IMR-90 (cell line): Measurements from ENCODE around the gene CCDC88C. TPM values are rescaled to one million over a fixed set of nuclear protein-coding genes. Genes with fewer than 3 reads are reported as not detected.

ENCODE experiments used
- ATAC-seq: fragments of 200-7000 bp; cut with Tn5 transposase; 2 replicates; pipeline ENCODE4 v1.9.1; 2020; ENCODE audit warnings: low read depth, mild to moderate bottlenecking, moderate library complexity
- BruUV-seq: library from RNA; stranded (reverse); fragments of 400-500 nt; replicated peaks from 2 replicates; lab custom pipeline; 2021; lab: Mats Ljungman, UMichigan
- CTCF ChIA-PET: fragments of 300-600 bp; formaldehyde crosslinking; extraction: SDS; loops from one replicate; lab custom pipeline; 2021; ENCODE audit warnings: antibody characterized with exemption; lab: Yijun Ruan, JAX
- POLR2A ChIA-PET: fragments of 300-600 bp; sonication (Branson Sonifier 250); formaldehyde crosslinking; loops from one replicate; lab custom pipeline; 2022; ENCODE audit warnings: antibody characterized with exemption; ENCODE audit not compliant: unreplicated experiment; lab: Charles Lee
- DNase-seq: peaks from one replicate; pipeline ENCODE4 v3.0.0; 2013
- H2AFZ ChIP-seq: replicated peaks from 2 replicates; pipeline ENCODE3; 2013; ENCODE audit warnings: low read length, mild to moderate bottlenecking; ENCODE audit not compliant: poor library complexity
- H2AK5ac ChIP-seq: 2 replicates; pipeline ENCODE4 v1.6.1; 2013; ENCODE audit warnings: low read depth, low read length, inconsistent platforms
- H2AK9ac ChIP-seq: replicated peaks from 2 replicates; pipeline ENCODE3; 2013; ENCODE audit warnings: mild to moderate bottlenecking, low read depth, low read length, moderate library complexity; ENCODE audit not compliant: poor library complexity
- H2BK120ac ChIP-seq: 2 replicates; pipeline ENCODE4 v1.6.1; 2013; ENCODE audit warnings: low read depth, low read length, inconsistent platforms
- H2BK15ac ChIP-seq: 3 replicates; pipeline ENCODE4 v1.6.1; 2013; ENCODE audit warnings: low read depth, low read length, inconsistent platforms
- H2BK20ac ChIP-seq: 2 replicates; pipeline ENCODE4 v1.6.1; 2013; ENCODE audit warnings: low read depth, mild to moderate bottlenecking, inconsistent platforms, low read length, moderate library complexity
- H2BK5ac ChIP-seq: 2 replicates; pipeline ENCODE4 v1.6.1; 2013; ENCODE audit warnings: mild to moderate bottlenecking, low read depth, low read length, inconsistent platforms; ENCODE audit not compliant: poor library complexity, severe bottlenecking
- H3K14ac ChIP-seq: replicated peaks from 2 replicates; pipeline ENCODE4 v1.6.1; 2013; ENCODE audit warnings: low read depth, low read length, inconsistent platforms
- H3K18ac ChIP-seq: 2 replicates; pipeline ENCODE4 v1.6.1; 2013; ENCODE audit warnings: low read depth, low read length, control low read depth
- H3K23ac ChIP-seq: 2 replicates; pipeline ENCODE4 v1.6.1; 2013; ENCODE audit warnings: low read depth, low read length, inconsistent platforms
- H3K27ac ChIP-seq: 2 replicates; pipeline ENCODE4 v1.5.1; 2013; ENCODE audit warnings: mild to moderate bottlenecking, control low read depth, low read length; ENCODE audit not compliant: insufficient read depth
- H3K27me3 ChIP-seq: 2 replicates; pipeline ENCODE4 v1.6.1; 2013; ENCODE audit warnings: low read length; ENCODE audit not compliant: control insufficient read depth, insufficient read depth
- H3K36me3 ChIP-seq: 2 replicates; pipeline ENCODE4 v1.6.1; 2013; ENCODE audit warnings: low read length, mixed read lengths; ENCODE audit not compliant: control insufficient read depth, insufficient read depth
- H3K4ac ChIP-seq: 2 replicates; pipeline ENCODE4 v1.6.1; 2013; ENCODE audit warnings: low read depth, low read length, inconsistent platforms
- H3K4me1 ChIP-seq: 2 replicates; pipeline ENCODE4 v1.6.1; 2013; ENCODE audit warnings: low read length, mixed read lengths; ENCODE audit not compliant: control insufficient read depth, insufficient read depth
- H3K4me2 ChIP-seq: 2 replicates; pipeline ENCODE4 v1.6.1; 2013; ENCODE audit warnings: low read depth, mild to moderate bottlenecking, control low read depth, low read length, moderate library complexity
- H3K4me3 ChIP-seq: 2 replicates; pipeline ENCODE4 v1.5.1; 2013; ENCODE audit warnings: low read depth, mild to moderate bottlenecking, control low read depth, low read length, moderate library complexity; ENCODE audit not compliant: insufficient read depth
- H3K56ac ChIP-seq: 2 replicates; pipeline ENCODE4 v1.6.1; 2013; ENCODE audit warnings: low read length, inconsistent platforms; ENCODE audit not compliant: insufficient read depth; ENCODE audit errors: extremely low read depth
- H3K79me1 ChIP-seq, 2 experiments: 2 replicates each; pipeline ENCODE4 v1.6.1; 2013; ENCODE audit warnings: low read length in 2 of 2, inconsistent platforms in 1 of 2, low read depth in 1 of 2
- H3K9ac ChIP-seq: 2 replicates; pipeline ENCODE4 v1.6.1; 2013; ENCODE audit warnings: low read depth, low read length, control low read depth
- H3K9me1 ChIP-seq: 2 replicates; pipeline ENCODE4 v1.6.1; 2013; ENCODE audit warnings: low read length, inconsistent platforms; ENCODE audit not compliant: insufficient read depth
- H3K9me3 ChIP-seq: 2 replicates; pipeline ENCODE4 v1.6.1; 2013; ENCODE audit warnings: low read length; ENCODE audit not compliant: control insufficient read depth, insufficient read depth
- H4K20me1 ChIP-seq: 2 replicates; pipeline ENCODE4 v1.6.1; 2013; ENCODE audit warnings: low read length, inconsistent platforms; ENCODE audit not compliant: insufficient read depth
- H4K5ac ChIP-seq: 2 replicates; pipeline ENCODE4 v1.6.1; 2013; ENCODE audit warnings: mild to moderate bottlenecking, low read depth, low read length, control low read depth
- H4K8ac ChIP-seq, 2 experiments: 2 replicates each; pipeline ENCODE4 v1.6.1; 2013; ENCODE audit warnings: low read depth in 2 of 2, low read length in 2 of 2, control low read depth in 1 of 2, inconsistent platforms in 1 of 2
- H4K91ac ChIP-seq: 2 replicates; pipeline ENCODE4 v1.6.1; 2013; ENCODE audit warnings: low read depth, low read length, inconsistent platforms; ENCODE audit not compliant: insufficient read depth
- BHLHE40 ChIP-seq: fragments of 150-350 bp; IDR thresholded peaks from 2 replicates; pipeline ENCODE4 v1.6.1; 2016; ENCODE audit warnings: mild to moderate bottlenecking, low read depth, low read length
- CTCF ChIP-seq: conservative IDR thresholded peaks from 2 replicates; pipeline ENCODE4 v1.5.1; 2012; ENCODE audit warnings: mild to moderate bottlenecking, low read depth, low read length, improper control_type of control experiment
- ELK1 ChIP-seq: fragments of 150-350 bp; IDR thresholded peaks from 2 replicates; pipeline ENCODE4 v1.6.1; 2016; ENCODE audit warnings: low read depth, mild to moderate bottlenecking, low read length, moderate library complexity, borderline replicate concordance
- MAZ ChIP-seq: IDR thresholded peaks from 2 replicates; pipeline ENCODE4 v1.6.1; 2012; ENCODE audit warnings: low read depth, mild to moderate bottlenecking, low read length, improper control_type of control experiment, moderate library complexity, borderline replicate concordance
- MXI1 ChIP-seq: IDR thresholded peaks from 2 replicates; pipeline ENCODE4 v1.6.1; 2012; ENCODE audit warnings: low read depth, mild to moderate bottlenecking, low read length, moderate library complexity, borderline replicate concordance
- WGBS, 2 experiments: methylation state at CpG; one replicate each; pipeline versions ENCODE4 v1.1.5 to v1.1.7; 2013; ENCODE audit warnings: missing lambda C conversion rate in 2 of 2; ENCODE audit not compliant: insufficient read length in 1 of 2; ENCODE audit errors: extremely low coverage in 2 of 2; 5-methylcytosine and 5-hydroxymethylcytosine counted together
- dilution Hi-C: fragments of 300-500 bp; cut with HindIII; formaldehyde crosslinking; loops from one replicate; pipeline ENCODE4 v1.14.3; 2018; ENCODE audit warnings: low sequenced_read_pairs; ENCODE audit not compliant: unreplicated experiment
- in situ Hi-C: fragments of 300-500 bp; cut with MboI; formaldehyde crosslinking; loops from 3 replicates; pipeline ENCODE4 v1.14.3; 2019; ENCODE audit warnings: low sequenced_read_pairs, inconsistent platforms, mixed read lengths
- intact Hi-C: fragments of 100-400 bp; cut with micrococcal nuclease; formaldehyde crosslinking; loops from 2 replicates; pipeline ENCODE4 v1.10.0; 2022
- polyA plus RNA-seq, 3 experiments: library from polyadenylated mRNA; depleted of rRNA; stranded (reverse); fragments of >200 nt; gene quantifications; 2 replicates each; pipeline ENCODE4 v1.2.3, GENCODE V29; 2012; ENCODE audit warnings: low replicate concordance in 1 of 3
- total RNA-seq: library from RNA; depleted of rRNA; stranded (reverse); fragments of >200 nt; gene quantifications from 2 replicates; pipeline ENCODE4 v1.2.3, GENCODE V29; 2012

Gene CCDC88C
- total and polyA plus RNA-seq, 2 of the 4 experiments (the other 2 are of a cell fraction): 0.17 to 0.18 TPM

GRCh38 chr14:91337699-91338335, 79.8 kb downstream of the CCDC88C start:
- H2AK5ac ChIP-seq: no peak overlapping the region
- no peak overlapping the region for H2BK15ac ChIP-seq
- H4K5ac ChIP-seq: no peak overlapping the region
- no peak overlapping the region for H2BK120ac ChIP-seq
- H3K79me1 ChIP-seq: no peaks in the 10 kb centered on the region
- no peaks in the 10 kb centered on the region for H3K4me1 ChIP-seq
- no peak overlapping the region for H2BK5ac ChIP-seq
- intact Hi-C loops (no loop called here), in situ Hi-C loops (no loop called here), dilution Hi-C loops (no loop called here)
- no peak overlapping the region for H3K4me2 ChIP-seq
- no peak overlapping the region for H3K4me3 ChIP-seq
- no TSS peak for BruUV-seq
- no peaks in the 10 kb centered on the region for H3K9me3 ChIP-seq
- H2BK20ac ChIP-seq: no peak overlapping the region
- H3K36me3 ChIP-seq: no peaks in the 10 kb centered on the region
- no peak overlapping the region for H3K9ac ChIP-seq
- peaks cover 7% of the 10 kb centered on the region for H3K27me3 ChIP-seq
- TF ChIP-seq ELK1: no peak
- TF ChIP-seq MAZ: no peak
- no peak for TF ChIP-seq BHLHE40
- TF ChIP-seq CTCF: no peak
- no peak for TF ChIP-seq MXI1
- DNase-seq (no peak), ATAC-seq (no peak)
- no peaks in the 10 kb centered on the region for H3K9me1 ChIP-seq
- WGBS, 2 experiments: 89% methylated on average over 14 of the region's 23 CpGs; no CpG with 5 or more reads in 1 of the 2 experiments
- H4K91ac ChIP-seq: no peak overlapping the region
- no peak overlapping the region for H3K23ac ChIP-seq
- H3K18ac ChIP-seq: no peak overlapping the region
- no peaks in the 10 kb centered on the region for H4K20me1 ChIP-seq
- no peak overlapping the region for H4K8ac ChIP-seq
- H3K56ac ChIP-seq: no peak overlapping the region
- CTCF ChIA-PET: interaction anchor here (1.0 kb wide), 2 partner anchors 13 to 14 kb away, joined by 3 to 7 read pairs; no protein-coding TSS in a partner anchor
- H2AFZ ChIP-seq: no peak overlapping the region
- no peak overlapping the region for H3K27ac ChIP-seq
- POLR2A ChIA-PET: no interaction called here
- H2AK9ac ChIP-seq: no peak overlapping the region
- H3K14ac ChIP-seq: no peak overlapping the region
- H3K4ac ChIP-seq: no peak overlapping the region
